LNCAP (cell line): ENCODE data around the gene KIF4A.

ENCODE experiments used
- CTCF ChIP-seq: fragments of 450-650 bp; IDR thresholded peaks from 2 replicates; pipeline ENCODE4 v1.5.1; 2017; ENCODE audit warnings: mild to moderate bottlenecking

Gene KIF4A

DNA sequence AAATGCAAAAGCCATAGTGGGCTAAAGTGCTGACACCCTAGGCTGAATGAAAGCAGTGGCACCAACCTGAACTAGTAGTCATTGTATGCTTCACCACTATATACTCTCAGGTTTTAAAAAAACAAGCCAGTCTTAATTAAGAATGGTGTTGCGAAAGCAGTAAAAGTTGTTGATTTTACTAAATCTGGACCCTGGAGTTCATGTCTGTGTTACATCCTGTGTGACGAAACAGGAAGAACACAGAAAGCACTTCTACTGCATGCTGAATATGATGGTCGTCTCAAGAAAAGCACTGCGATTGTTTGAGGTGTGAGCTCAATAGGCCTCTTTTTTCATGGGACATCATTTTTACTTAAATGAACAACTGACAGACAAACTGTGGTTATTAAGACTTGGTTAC, 109.0 kb downstream of the KIF4A start:
- TF ChIP-seq CTCF, result no peak

DNA sequence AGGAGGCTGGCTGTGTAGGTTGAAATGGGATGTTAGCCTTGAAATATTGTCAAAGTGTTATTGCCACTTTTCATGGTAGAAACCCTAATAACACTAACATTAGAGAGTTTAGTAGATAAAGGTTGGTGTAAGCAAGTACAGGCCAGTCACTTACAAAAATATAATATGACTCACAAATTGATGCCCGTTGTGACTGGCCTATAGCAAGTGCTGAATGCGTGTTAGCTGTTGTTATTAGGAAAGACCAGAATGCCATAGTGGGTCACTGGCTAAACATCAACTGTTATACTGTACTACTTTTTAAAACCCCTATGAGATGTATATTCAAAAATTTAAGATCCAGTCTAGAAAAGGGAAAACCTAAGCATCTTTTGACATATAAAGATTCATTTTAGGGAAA, 112.8 kb downstream of the KIF4A start:
- TF ChIP-seq CTCF, result no peak

DNA sequence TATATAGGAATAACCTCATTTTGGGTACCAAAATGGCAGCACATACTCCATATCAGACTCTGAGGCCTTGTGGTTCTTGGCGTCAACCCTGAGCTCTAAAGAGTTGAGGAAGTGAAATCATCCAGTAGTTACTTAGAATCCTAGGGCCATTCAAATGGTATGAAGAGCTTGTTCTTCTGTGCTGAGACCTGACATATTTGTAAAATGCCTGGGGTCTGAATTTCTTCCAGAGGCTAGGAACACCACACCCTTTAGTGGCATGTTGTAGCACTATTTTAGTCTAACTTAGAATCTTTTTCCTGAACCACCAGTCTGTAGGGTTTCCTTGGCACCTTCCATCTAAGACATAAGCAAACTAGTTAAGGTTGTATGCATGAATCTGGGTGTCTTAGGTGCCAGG, 115.1 kb downstream of the KIF4A start:
- no peak for TF ChIP-seq CTCF

DNA sequence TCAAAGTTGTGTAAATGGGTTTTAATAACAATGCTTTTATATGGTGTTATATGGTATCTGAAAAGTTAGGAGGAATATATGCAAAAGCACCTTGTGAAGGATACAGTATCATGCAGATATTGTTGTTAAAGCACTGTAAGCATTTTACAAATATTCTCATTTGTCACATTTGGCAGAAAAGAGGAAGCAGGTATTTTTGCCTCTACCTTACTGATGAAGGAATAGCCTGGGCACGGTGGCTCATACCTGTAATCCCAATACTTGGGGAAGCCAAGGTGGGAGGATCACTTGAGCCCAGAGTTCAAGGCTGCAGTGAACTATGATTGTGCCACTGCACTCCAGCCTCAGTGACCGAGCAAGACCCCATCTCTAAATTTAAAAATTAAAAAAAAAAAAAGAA, 121.0 kb downstream of the KIF4A start:
- TF ChIP-seq CTCF, result no peak

DNA sequence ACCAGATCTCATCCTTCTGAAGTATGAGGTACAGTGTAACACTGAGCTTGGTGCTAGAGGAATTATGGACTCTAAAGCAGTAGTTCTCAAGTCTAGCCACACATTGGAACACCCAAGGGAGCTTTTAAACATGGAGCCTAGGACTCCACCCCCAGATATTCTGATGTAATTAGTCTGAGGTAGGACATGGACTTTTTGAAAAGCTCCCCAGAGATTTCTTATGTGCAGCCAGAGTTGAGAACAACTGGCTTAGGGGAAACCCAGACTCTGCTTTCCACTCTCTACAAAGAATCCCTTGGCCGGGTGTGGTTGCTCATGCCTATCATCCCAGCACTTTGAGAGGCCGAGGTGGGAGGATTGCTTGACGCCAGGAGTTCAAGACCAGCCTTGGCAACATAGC, 121.6 kb downstream of the KIF4A start:
- TF ChIP-seq CTCF, result no peak

GRCh38 chrX:70421618-70422017, 131.7 kb downstream of the KIF4A start:
- TF ChIP-seq CTCF, result no peak

DNA sequence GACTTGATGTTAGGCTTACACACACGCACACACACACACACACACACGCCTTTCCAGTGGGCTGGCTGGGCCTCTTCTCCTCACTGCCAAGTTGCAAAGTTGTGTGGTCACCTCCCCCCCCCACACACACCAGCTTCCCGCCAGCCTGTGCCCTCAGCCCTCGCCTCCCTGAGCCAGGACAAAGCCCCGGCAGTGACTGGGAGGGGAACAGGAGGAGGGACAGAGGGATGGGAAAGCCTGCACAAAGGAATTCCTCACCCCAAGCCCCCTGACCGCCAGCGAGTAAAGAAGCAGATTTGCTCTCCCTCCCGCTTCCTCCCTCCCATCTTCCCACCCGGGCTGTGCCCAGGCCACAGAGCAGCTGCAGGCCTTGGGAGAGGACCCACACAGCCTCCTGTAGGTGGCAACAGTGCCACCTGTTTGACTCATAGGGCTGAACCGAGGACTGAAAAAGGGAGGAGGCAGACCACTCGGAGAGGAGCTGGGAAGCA, 133.0 kb downstream of the KIF4A start, which contains the start of gene GDPD2:
TSS of gene GDPD2 (plus strand) at position 464 of the 491 bp plus-strand sequence. CDS start 1,671 bp downstream, outside the sequence.
- TF ChIP-seq CTCF, result no peak

- no peak for TF ChIP-seq CTCF
Observed at GRCh38 chrX:70423936-70424675, 134.2 kb downstream of the KIF4A start.
